GM10266 (cell line): ENCODE results near the gene PKN1.
A peak's percentile ranks its signal among the peaks of the same experiment; 100 is the strongest.

Experiments used
- DNase-seq: peaks from one replicate; pipeline ENCODE4 v3.0.0; 2012; ENCODE audit errors: extremely low spot score
- CTCF ChIP-seq: IDR thresholded peaks from 2 replicates; pipeline ENCODE4 v1.5.1; 2012; ENCODE audit warnings: mild to moderate bottlenecking, low read depth; ENCODE audit not compliant: control insufficient read depth, insufficient read depth; ENCODE audit errors: missing control alignments

The PKN1 gene

DNA sequence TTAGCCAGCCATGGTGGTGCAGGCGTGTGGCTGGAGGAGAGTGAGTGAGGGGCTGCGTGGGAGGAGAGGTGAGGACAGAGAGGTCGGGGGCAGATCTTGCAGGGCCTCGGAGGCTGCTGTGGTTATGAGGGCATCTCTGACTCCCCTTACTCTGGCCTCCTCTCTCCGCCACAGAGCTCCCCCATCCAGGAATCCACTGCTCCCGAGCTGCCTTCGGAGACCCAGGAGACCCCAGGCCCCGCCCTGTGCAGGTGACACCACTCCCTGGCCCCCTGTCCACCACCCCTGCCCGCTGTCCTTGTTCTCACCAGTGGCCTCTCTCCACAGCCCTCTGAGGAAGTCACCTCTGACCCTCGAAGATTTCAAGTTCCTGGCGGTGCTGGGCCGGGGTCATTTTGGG lies 34.3 kb downstream of the PKN1 start:
- TF ChIP-seq CTCF = no peak
- DNase-seq = no peak

- peak; percentile 2 for TF ChIP-seq CTCF
Measured at GRCh38 chr19:14467816-14468215, 34.7 kb downstream of the PKN1 start.

DNA sequence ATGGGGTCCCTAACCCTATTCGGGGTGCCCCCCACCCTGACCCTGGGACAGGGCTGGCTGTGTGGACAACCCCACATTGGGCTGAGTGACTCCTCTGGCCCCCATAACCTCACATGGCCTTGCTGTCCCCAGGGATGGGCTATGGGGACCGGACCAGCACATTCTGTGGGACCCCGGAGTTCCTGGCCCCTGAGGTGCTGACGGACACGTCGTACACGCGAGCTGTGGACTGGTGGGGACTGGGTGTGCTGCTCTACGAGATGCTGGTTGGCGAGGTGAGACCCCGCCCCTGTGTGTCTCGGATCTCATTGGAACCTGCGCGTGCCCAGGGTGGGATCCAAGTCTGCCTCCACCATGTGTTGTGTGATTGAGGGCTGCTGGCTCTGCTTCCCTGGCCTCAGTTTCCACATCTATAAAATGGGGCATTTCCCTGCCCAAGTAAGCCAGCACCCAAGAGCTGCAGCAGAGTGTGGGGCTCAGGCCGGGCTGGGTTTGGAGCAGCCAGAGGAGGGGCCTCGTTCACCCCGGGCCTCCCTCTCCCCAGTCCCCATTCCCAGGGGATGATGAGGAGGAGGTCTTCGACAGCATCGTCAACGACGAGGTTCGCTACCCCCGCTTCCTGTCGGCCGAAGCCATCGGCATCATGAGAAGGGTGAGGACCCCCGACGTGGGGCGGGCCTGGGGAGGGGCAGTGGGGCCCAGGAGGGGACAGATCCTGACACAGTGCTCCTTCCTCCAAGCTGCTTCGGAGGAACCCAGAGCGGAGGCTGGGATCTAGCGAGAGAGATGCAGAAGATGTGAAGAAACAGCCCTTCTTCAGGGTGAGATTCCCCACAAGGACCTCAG lies 37.1 kb downstream of the PKN1 start:
- peak; percentile 7 for DNase-seq
- no peak for TF ChIP-seq CTCF

More at GRCh38 chr19:14467816-14468215, 34.7 kb downstream of the PKN1 start:
- no peak for DNase-seq

- DNase-seq = no peak
- TF ChIP-seq CTCF = no peak
Measured at GRCh38 chr19:14471436-14472187, 38.5 kb downstream of the PKN1 start.

DNA sequence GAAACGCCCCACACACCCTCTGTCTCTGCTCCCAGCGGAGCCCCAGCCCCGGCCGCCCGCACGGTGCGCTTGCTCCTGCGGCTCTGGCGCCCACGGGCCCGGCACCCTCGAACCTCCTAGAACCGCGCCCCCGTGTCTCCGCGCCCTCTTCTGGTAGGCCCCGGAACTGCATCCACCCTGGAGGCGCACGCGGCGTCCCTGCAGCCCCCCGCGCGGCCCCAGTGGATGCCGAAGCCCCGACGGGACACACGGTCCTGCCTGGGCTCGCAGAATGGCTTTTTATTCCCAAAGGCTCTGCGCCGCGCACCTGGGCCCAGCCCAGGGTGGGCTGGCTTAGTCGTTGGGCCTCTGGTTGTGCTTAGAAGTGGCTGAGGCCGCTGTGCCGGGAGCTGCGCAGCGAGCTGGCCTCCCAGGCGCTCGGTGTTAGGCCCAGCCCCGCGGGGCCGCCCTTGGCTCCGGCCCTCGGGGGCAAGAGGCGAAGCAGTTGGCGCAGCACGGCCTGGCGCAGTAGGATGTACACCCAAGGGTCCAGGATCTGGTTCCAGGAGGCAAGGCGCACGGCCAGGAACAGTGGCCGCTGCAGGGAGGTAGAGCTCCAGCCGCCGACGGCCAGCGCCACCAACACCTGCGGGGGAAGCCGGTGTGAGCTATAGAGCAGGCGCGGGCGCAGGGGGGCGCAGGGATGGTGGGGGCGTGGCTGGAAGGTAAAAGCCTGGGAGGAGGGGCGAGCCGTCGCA lies 39.3 kb downstream of the PKN1 start:
- peak; percentile 88 for TF ChIP-seq CTCF
- peak; percentile 95 for DNase-seq

DNA sequence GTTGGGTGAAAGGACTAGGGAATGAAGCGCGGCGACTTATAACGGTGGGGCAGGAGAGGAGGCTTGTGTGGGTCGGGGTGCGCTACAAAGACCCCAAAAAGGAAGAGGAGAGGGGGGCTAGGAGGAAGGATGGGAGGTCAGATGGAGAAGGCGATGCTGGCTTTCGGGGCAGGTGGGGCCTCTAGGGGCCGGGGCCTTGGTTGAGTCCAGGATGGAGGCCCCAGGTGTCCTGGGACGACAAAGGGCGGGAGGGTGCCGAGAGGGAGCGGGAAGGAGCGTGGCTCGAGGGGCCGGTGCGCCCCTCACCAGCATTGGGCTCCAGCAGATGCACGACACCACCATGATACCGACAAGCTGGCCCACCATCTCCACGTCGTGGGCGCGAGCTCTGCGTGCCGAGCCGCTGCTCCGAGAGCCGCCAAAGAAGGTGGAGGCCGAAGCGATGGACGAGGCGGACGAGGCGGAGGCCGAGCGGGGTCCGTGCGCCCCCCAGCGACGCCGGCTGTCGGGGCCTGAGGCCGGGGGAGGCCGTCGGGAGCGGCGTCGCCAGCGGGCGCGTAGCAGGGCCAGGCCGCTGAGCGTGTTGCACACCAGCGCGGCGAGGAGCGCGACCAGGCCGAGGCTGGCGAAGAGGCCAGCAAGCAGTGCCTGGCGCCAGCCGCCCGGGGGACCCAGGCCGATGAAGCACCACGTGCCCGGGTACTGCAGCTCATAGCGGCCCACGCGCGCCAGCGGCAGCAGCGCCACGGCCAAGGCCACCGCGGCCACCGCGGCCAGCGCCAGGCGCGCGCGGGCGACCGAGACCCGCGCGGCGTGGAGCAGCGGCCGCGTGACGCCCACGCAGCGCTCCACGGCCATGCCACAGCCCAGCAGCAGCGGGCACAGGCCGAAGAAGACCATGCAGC lies 40.2 kb downstream of the PKN1 start:
- peak; percentile 53 for DNase-seq
- peak; percentile 20 for TF ChIP-seq CTCF
